Adrenal gland (tissue), 5 donors: ENCODE measurements around the gene ADAMTS17.

Experiments used
- POLR2A ChIP-seq, 2 donors: fragments of 450-650 bp; IDR thresholded peaks; one replicate each; pipeline ENCODE4 v1.6.1; 2017; ENCODE audit warnings: antibody characterized with exemption in 2 of 2, mild to moderate bottlenecking in 2 of 2, moderate library complexity in 1 of 2
- TF ChIP-seq, protein P1 (sequence below), 6 experiments: fragments of 450-650 bp in 4 of 6; fragments of 200-600 bp in 2 of 6; sonication (generic) in 1 of 6; IDR thresholded peaks; 1 replicate in 5 of 6; 2 replicates in 1 of 6; pipeline versions ENCODE4 v1.5.1 to v1.8.0; 2016 to 2021; ENCODE audit warnings: antibody characterized with exemption in 6 of 6, mild to moderate bottlenecking in 2 of 6, moderate library complexity in 1 of 6
- donor health status: DM: no; HTN: no; CAD: no.

DNA sequence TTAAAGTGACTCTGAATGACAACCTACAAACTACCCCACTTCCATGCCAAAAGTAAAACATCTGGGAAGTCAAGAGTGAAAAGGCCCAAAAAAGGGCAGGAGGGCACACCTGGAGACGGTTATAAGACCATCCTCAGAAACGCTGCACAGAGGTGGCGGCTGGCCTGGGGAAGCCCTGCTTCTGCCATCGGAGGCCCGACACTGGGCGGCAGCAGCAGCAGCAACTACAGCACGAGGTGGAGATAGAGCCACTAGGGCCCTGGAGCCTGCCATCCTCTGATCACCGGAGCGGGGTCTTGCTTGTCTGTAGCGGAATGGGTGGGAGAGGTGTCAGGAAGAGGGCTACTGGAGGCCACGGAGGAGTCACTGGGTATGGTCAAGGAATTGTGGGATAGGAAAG lies 283.3 kb downstream of the ADAMTS17 start:
- TF ChIP-seq, protein P1, sequence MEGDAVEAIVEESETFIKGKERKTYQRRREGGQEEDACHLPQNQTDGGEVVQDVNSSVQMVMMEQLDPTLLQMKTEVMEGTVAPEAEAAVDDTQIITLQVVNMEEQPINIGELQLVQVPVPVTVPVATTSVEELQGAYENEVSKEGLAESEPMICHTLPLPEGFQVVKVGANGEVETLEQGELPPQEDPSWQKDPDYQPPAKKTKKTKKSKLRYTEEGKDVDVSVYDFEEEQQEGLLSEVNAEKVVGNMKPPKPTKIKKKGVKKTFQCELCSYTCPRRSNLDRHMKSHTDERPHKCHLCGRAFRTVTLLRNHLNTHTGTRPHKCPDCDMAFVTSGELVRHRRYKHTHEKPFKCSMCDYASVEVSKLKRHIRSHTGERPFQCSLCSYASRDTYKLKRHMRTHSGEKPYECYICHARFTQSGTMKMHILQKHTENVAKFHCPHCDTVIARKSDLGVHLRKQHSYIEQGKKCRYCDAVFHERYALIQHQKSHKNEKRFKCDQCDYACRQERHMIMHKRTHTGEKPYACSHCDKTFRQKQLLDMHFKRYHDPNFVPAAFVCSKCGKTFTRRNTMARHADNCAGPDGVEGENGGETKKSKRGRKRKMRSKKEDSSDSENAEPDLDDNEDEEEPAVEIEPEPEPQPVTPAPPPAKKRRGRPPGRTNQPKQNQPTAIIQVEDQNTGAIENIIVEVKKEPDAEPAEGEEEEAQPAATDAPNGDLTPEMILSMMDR (IDR thresholded peaks at IDR 0.05): no peak
- no peak for TF ChIP-seq POLR2A (IDR thresholded peaks at IDR 0.05)
